ENCODE results near the gene LRP1B.
"Not testable (repeated sequence)": the region's sequence is repeated elsewhere in the genome, so short reads cannot be mapped to it uniquely, and the experiment has no call there.

Gene LRP1B

GRCh38 chr2:141863964-141864363 lies 266.9 kb downstream of the LRP1B start:
- no peak for DNase-seq

GRCh38 chr2:141856215-141856919 lies 274.4 kb downstream of the LRP1B start:
- DNase-seq: no peak

DNA sequence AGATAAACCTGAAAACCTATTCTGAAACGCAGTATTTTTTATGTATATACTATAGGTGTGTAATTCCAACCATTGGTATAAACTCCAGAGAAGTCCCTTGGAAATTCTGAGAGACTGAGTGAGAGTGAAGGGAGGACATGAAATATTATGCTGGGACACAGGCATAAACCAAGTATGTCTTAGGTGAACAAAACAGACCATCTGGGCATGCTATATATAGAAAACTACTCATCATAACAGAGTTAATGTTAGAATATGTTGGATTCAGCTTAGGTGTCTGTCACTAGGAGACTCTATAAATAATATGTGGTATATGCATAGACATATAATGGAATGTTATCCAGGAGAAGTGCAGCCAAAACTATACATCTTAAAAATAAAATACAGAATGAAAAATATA lies 282.6 kb downstream of the LRP1B start:
- no peak for DNase-seq

GRCh38 chr2:141844231-141844630 lies 286.6 kb downstream of the LRP1B start:
- no peak for DNase-seq

- DNase-seq: no peak
Observed at GRCh38 chr2:141835103-141835502, 295.7 kb downstream of the LRP1B start.

DNA sequence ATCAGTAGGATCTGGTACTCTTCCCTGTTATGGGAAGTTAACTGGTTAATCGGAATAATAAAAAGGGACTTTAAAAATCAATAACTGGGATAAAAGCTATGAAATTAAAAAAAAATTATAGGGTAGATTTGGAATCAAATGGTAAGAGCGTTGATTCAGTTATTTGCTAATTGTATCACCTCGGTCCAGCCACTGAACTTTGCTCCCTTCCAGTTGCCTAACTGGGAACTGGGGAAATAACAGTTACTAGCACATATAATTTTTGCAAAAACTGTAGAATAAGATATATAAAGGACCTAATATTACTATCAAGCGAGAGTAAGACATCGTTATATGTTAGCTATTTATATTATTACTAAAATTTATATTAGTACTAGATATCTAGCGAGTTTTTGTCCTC lies 302.1 kb downstream of the LRP1B start:
- no peak for DNase-seq

DNA sequence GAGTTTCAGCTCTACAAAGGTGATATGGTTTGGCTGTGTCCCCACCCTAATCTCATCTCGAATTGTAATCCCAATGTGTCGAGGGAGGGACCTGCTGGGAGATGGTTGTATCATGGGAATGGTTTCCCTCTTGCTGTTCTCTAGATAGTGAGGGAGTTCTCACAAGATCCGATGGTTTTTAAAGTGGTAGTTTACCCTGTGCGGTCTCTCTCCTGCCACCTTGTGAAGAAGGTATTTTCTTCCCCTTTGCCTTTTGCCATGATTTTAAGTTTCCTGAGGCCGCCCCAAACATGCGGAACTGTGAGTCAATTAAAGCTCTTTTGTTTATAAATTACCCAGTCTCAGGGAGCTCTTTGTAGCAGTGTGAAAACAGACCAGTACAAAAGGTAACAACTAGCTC lies 306.0 kb downstream of the LRP1B start:
- no peak for DNase-seq

DNA sequence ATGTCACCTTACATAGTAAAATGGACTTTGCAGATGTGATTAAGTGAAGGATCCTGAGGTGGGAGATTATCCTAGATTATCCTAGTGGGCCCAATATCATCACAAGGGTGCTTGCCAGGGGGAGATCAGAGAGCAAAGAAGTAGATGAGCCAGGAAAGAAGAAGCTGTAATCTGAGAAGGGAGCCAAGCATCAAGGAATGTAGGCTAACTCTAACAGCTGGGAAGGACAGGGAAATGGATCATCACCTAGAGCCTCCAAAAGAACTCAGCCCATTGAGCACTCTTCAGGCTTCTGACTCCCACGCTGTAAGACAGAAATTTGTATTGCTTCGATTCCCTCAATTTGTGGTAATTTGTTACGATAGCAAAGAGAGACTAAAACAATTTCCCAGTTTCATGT lies 309.9 kb downstream of the LRP1B start:
- no peak for DNase-seq

DNA sequence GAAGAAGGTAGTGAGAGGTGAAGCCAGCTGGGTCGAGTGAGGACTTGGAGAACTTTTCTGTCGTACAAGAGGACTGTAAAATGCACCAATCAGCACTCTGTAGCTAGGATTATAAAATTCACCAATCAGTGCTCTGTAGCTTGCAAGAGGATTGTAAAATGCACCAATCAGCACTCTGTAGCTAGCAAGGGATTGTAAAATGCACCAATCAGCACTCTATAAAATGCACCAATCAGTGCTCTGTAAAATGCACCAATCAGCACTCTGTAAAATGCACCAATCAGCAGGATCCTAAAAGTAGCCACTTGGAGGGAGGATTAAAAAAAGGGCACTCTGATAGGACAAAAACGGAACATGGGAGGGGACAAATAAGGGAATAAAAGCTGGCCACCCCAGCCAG lies 315.5 kb downstream of the LRP1B start:
- not testable (repeated sequence) for DNase-seq

GRCh38 chr2:141814150-141814549 lies 316.7 kb downstream of the LRP1B start:
- DNase-seq: no peak

GRCh38 chr2:141810148-141810547 lies 320.7 kb downstream of the LRP1B start:
- DNase-seq: no peak

GRCh38 chr2:141806090-141806489 lies 324.7 kb downstream of the LRP1B start:
- DNase-seq: no peak

GRCh38 chr2:141805302-141805701 lies 325.5 kb downstream of the LRP1B start:
- DNase-seq: no peak

DNA sequence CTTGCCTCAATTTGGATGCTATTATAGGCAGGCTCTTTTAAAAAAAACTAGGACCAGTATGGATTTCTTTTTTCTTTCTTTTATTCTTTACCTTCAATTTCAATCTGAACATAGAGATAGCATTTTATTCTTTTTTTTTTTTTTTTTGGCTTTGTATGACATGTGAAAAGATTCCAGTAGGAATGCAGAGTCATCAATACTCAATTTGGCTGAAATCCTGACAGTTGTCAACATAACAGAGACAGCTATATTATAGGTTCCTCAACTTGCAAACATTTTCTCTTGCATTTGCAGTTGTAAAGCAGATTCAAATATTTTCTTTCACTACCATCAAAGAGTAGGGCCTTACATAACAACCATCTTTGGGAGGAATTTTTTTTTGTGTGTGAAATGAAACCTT lies 334.4 kb downstream of the LRP1B start:
- DNase-seq: no peak

- no peak for DNase-seq
Observed at GRCh38 chr2:141791521-141791920, 339.3 kb downstream of the LRP1B start.

- no peak for DNase-seq
Observed at GRCh38 chr2:141782574-141782973, 348.2 kb downstream of the LRP1B start.

DNA sequence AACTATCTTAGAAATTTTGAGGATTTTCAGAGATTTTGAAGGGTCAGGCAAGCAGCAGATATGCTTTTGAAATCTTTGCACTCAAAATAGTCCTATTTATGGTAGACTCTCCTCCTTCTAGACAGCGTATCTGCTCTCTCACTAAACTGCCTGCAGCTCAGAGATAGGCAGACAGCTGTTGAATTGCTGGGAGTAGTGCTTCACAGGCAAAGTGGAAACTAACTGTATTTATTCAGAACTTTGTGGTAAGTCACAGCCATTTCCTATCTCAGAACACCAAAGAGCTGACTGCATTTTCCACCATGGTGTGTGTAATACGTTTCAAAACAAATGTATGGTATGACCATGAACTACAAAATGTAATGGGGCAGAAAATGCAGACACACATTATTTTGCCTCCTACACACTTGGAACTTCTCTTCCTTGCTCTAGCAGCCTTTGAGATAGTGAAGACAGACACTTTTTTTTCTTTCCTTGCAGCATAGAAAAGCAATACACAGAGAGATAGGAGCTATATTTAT lies 352.4 kb downstream of the LRP1B start:
- DNase-seq: no peak

- no peak for DNase-seq
Observed at GRCh38 chr2:141770530-141770929, 360.3 kb downstream of the LRP1B start.

GRCh38 chr2:141767691-141768090 lies 363.1 kb downstream of the LRP1B start:
- DNase-seq: no peak

- DNase-seq: no peak
Observed at GRCh38 chr2:141767051-141767450, 363.8 kb downstream of the LRP1B start.

DNA sequence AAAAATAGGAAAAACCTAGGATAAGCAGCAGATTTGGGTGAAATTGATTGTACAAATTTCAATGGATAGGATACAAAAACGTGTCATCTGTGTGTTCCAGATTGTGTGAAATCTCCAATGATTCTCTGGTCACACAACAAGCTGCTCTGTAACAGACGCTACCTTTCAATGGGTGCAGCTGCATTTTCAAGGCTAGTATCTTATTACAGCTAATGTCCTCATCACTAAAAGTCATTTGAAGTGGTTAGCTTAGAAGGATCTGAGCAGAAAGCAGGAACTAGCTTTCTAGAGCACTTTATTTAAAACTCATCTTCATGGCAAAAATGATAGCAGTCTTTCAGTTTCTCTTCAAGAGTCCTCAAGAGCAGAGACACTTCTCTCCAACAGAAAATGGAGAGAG lies 364.6 kb downstream of the LRP1B start:
- DNase-seq: no peak

GRCh38 chr2:141748616-141749015 lies 382.2 kb downstream of the LRP1B start:
- no peak for DNase-seq

DNA sequence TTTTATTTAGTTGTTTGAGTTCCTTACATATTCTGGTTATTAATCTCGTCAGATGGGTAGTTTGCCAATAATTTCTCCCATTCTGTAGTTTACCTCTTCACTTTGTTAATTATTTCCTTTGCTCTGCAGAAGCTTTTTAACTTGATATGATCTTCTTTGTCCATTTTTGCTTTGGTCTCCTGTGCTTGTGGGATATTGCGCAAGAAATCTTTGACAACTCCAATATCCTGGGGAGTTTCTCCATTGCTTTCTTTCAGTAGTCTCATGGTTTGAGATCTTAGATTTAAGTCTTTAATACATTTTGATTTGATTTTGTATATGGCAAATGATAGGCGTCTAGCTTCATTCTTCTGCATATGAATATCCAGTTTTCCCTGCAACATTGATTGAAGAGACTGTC lies 389.2 kb downstream of the LRP1B start:
- DNase-seq: no peak

DNA sequence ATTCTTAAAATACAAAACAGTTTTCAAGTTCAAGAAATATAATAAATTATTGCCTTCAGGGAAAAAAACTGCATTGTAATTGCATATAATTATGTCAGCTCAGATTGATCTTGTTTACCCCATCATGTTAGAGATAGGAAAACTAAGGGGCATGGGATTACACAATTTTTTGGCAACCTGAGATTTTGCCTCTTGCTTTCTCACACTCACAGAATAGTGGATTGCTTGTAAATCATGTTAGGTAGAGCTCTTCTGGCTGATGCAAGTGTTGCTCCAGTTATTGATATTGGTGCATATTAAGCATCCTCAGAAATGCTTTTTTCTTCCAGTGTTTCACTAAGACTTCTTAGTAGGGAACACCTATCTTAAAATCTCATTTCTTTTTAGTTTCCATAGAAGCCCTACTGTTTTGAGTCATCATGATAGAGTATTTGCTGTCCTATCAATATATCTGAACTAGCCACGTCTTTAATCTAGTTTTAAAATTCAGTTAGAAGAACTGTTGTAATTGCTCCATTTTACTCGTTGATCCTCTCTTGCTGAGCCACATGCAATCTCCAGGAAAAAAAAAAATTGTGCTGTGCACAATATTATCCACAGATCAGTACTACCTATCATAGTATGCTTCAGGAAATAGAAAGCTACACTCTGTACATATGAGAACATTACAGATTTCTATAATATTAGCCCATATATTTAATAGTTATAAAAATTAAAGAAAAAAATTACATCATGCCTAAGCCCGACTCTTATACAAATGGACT lies 393.1 kb downstream of the LRP1B start:
- DNase-seq: no peak

All from NCI-H2107 (cell line).